Lung (tissue), 12 donors: Measurements from ENCODE around the gene UHMK1. TPM values are rescaled to one million over a fixed set of nuclear protein-coding genes. Genes with fewer than 3 reads are reported as not detected.

Source experiments
- ATAC-seq: fragments of 200-7000 bp; cut with Tn5 transposase; one replicate; pipeline ENCODE4 v1.9.1; 2020; ENCODE audit warnings: moderate number of reproducible peaks; ENCODE audit not compliant: insufficient read depth, low FRiP score
- DNase-seq, 3 donors: peaks; one replicate each; pipeline ENCODE4 v3.0.0-alpha.2; 2013 to 2017
- H3K27ac ChIP-seq, 2 donors: one replicate each; pipeline ENCODE4 v1.5.1; 2013; ENCODE audit warnings: mild to moderate bottlenecking in 2 of 2, moderate library complexity in 2 of 2, control low read depth in 1 of 2, inconsistent platforms in 1 of 2, low read depth in 1 of 2, low read length in 1 of 2
- H3K27me3 ChIP-seq, 3 donors: one replicate each; pipeline ENCODE4 v1.5.1; 2013; ENCODE audit warnings: low read length in 2 of 3; ENCODE audit not compliant: control insufficient read depth in 3 of 3, insufficient read depth in 3 of 3
- H3K36me3 ChIP-seq, 4 donors: one replicate each; pipeline ENCODE4 v1.5.1; 2013; ENCODE audit warnings: low read length in 4 of 4, mild to moderate bottlenecking in 1 of 4, moderate library complexity in 1 of 4; ENCODE audit not compliant: control insufficient read depth in 4 of 4, insufficient read depth in 4 of 4
- H3K4me1 ChIP-seq, 5 donors: one replicate each; pipeline ENCODE4 v1.5.1; 2013; ENCODE audit warnings: low read length in 5 of 5, mild to moderate bottlenecking in 2 of 5, moderate library complexity in 1 of 5; ENCODE audit not compliant: control insufficient read depth in 5 of 5, insufficient read depth in 5 of 5
- H3K4me3 ChIP-seq: one replicate; pipeline ENCODE4 v1.5.1; 2013; ENCODE audit warnings: mild to moderate bottlenecking, control low read depth, moderate library complexity
- H3K9ac ChIP-seq, 2 donors: one replicate each; pipeline ENCODE4 v1.5.1; 2013; ENCODE audit warnings: low read length in 2 of 2, control low read depth in 1 of 2; ENCODE audit not compliant: insufficient read depth in 1 of 2
- H3K9me3 ChIP-seq, 4 donors: one replicate each; pipeline ENCODE4 v1.5.1; 2013; ENCODE audit warnings: low read length in 3 of 4, mild to moderate bottlenecking in 1 of 4, moderate library complexity in 1 of 4; ENCODE audit not compliant: control insufficient read depth in 4 of 4, insufficient read depth in 3 of 4
- CTCF ChIP-seq: IDR thresholded peaks from 2 replicates; pipeline ENCODE4 v1.5.1; 2012; ENCODE audit warnings: mild to moderate bottlenecking; ENCODE audit errors: control extremely low read depth, extremely low read depth
- WGBS, 2 donors: extraction: QIAGEN DNeasy Blood & Tissue Kit; methylation state at CpG; one replicate each; pipeline ENCODE4 v1.1.7; 2013; 5-methylcytosine and 5-hydroxymethylcytosine counted together
- polyA plus RNA-seq, 2 donors: library from polyadenylated mRNA; stranded (reverse); fragments of 200-250 nt; gene quantifications; one replicate each; pipeline ENCODE4 v1.2.1, GENCODE V29; 2013
- total RNA-seq, 2 donors: library from RNA; depleted of rRNA in 1 of 2; stranded (reverse); fragments of >200 nt in 1 of 2; gene quantifications; one replicate each; pipeline ENCODE4 v1.2.1, GENCODE V29; 2014 to 2021
- donor health status: control.
- donor health status: control.
- donor health status: Bipolar disorder and iron deficiency.
- donor health status: healthy.
- donor health status: DM: yes; HTN: yes; CAD: no.

Gene UHMK1
- total and polyA plus RNA-seq, 4 donors: 17.5 to 63.0 (median 32.5) TPM

GRCh38 chr1:162550925-162551324, 53.3 kb downstream of the UHMK1 start:
- no peak for TF ChIP-seq CTCF
- DNase-seq (no peak), ATAC-seq (no peak)
- Histone ChIP-seq H3K9me3 (no peaks in the 10 kb centered on the region), H3K4me1 (peaks cover 0 to 3% (median 0%) of the 10 kb centered on the region in 5 donors), H3K27me3 (no peaks in the 10 kb centered on the region), H3K4me3 (no peak overlapping the region), H3K36me3 (no peaks in the 10 kb centered on the region), H3K9ac (no peak overlapping the region), H3K27ac (no peak overlapping the region)
- 68 to 89% methylated on average over 1 of the region's 1 CpG for WGBS, 2 donors

- no peak for TF ChIP-seq CTCF
- Histone ChIP-seq H3K27me3 (no peaks in the 10 kb centered on the region), H3K9ac (no peak overlapping the region), H3K4me3 (no peak overlapping the region), H3K9me3 (no peaks in the 10 kb centered on the region), H3K4me1 (peaks cover 0 to 3% (median 0%) of the 10 kb centered on the region in 5 donors), H3K27ac (no peak overlapping the region), H3K36me3 (no peaks in the 10 kb centered on the region)
- DNase-seq: peak in 2 of 3 donors; percentile 46 to 78
- 71 to 81% methylated on average over 7 of the region's 7 CpGs for WGBS, 2 donors
- peak; percentile 10 for ATAC-seq
Measured at GRCh38 chr1:162551969-162552683, 54.5 kb downstream of the UHMK1 start.

- H3K9me3 ChIP-seq: no peaks in the 10 kb centered on the region
- WGBS, 2 donors: 93 to 94% methylated on average over 8 of the region's 8 CpGs
- ATAC-seq (no peak), DNase-seq (no peak)
- TF ChIP-seq CTCF: no peak
- no peak overlapping the region for H3K27ac ChIP-seq
- no peak overlapping the region for H3K4me3 ChIP-seq
- no peaks in the 10 kb centered on the region for H3K36me3 ChIP-seq
- H3K9ac ChIP-seq: no peak overlapping the region
- H3K27me3 ChIP-seq: no peaks in the 10 kb centered on the region
- H3K4me1 ChIP-seq: peaks cover 0 to 3% (median 0%) of the 10 kb centered on the region in 5 donors
Measured at GRCh38 chr1:162552684-162553252, 55.1 kb downstream of the UHMK1 start.
